GM19452 (cell line): ENCODE measurements around the gene TNNT3.

ENCODE experiments used
- ATAC-seq: cut with Tn5 transposase; IDR thresholded peaks from one replicate; pipeline ENCODE4 v1.9.1; 2021; ENCODE audit not compliant: unreplicated experiment

TNNT3 gene

DNA sequence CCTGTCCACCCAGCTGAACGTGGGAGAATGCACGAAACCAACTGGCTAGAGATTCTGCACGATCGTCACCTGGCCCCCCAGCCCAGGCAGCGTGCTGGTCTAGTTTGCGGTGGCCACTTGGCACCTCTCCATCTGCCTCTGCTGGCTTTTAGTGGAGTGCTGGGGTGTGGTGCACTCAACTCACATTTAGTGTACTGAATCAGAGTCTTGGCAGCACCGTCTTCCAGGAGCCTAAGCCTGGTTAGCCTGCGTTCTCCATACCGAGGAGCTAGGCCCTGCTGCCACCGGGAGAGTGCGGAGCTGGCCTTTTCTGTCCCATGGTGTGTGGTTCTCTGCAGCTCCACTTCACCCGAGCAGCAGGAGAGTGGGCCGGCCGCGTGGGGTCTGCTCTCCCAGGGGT is 30.4 kb downstream of the TNNT3 start:
- no peak for ATAC-seq

DNA sequence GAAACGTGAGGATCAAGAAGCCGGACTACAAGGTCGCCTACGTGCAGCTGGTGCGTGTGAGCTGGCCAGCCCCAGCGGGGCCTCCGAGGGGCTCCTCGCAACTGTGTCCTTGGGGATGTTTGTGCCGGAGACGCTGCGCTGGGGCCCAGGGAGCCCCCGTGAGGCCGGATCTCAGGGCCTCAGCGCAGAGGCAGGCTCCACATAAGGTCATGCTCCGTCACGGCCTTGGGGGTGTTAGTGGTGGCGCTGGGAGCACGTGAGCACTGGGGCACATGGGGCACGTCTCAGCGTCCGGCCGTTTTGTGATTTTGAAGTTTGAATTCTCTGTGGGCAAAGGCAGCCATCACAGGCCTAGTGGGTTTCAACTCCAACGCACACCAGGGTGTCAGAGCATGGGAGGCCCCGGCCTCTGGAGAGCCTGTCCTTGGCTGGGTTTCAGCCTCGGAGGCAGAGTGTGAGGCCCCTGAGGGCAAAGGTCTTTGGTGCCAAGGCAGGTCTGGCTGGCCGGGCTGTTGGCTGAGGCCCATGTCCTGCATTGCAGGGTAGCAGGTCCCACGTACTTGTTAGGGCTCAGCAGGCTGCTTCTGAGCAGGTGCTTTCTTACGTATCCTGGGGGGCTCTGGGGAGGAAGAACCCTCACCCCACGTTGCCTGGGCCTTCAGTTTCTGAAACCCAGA is 33.4 kb downstream of the TNNT3 start:
- no peak for ATAC-seq

DNA sequence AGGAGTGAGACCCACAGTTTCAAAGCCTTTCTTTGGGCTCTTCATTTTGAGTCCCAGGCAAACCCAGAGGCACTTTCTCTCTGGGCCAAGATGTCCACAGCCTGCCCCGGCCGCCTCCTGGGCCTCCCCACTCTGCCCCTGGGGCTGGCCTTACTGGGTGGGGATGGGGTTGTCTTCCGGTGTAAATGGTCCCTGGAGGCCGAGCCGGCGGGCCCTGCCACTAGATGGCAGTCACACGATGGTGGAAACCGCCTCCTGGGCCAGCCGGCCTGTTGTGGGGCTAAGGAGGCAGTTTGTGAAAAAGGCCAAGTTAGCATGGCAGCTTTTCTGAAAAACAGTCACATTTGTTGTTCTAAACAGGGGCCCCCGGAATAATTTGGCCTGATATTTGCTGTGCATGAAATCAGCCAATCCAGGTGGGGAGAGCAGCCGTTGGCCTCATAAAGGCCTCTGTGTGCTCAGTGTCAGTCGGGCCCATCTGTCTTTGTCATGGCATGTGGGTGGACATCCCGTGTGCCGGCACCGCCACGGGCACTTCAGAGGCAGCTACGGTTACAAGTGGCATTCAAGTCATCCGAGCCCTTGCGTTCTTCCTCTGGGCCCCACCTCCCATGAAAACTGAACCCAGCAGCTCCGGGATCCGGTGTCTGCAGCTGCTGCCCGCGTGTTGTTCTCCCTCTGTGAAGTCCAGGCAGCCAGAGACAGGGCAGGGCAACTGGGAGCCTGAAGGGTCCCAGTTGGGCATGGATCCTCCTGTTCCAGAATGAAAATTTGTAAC is 34.2 kb downstream of the TNNT3 start:
- ATAC-seq = no peak

DNA sequence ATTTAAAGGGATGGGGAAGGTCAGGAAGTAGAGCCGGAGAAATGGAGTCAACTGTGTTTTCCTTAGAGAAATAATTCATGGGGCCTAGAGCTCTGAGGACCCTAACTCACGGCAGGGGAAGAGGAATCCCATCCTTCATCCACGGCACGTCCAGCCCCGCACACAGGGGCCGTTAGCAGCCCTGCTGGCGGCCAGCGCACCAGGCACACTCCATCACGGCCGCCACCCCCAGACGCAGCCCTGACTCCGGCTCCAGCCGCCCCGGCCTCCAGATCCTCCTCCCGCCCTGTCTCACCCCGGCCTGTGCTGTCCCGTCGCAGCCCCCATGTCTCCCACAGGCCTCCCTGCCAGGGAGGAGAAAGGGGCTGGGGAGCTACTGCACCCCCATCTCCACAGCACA is 38.9 kb downstream of the TNNT3 start:
- ATAC-seq = no peak

DNA sequence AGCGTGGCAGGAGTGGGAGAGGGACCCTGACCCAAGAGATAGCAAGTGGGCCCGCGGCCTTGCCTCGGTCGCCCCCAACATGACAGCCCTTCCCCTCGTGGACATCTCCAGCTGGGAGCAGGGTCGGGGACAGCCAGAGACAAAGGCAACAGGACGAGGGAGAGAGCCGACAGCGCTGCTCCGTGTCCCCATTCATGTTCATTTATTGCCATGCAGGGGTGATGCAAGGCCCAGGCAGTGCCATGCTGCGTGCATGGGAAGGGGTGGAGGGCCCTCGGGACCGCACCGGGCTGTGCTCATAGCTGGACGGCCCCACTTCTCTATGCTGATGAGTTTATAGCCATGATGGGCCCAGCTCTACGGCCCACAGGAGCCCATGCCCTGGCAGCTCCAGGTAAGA is 40.3 kb downstream of the TNNT3 start:
- no peak for ATAC-seq

DNA sequence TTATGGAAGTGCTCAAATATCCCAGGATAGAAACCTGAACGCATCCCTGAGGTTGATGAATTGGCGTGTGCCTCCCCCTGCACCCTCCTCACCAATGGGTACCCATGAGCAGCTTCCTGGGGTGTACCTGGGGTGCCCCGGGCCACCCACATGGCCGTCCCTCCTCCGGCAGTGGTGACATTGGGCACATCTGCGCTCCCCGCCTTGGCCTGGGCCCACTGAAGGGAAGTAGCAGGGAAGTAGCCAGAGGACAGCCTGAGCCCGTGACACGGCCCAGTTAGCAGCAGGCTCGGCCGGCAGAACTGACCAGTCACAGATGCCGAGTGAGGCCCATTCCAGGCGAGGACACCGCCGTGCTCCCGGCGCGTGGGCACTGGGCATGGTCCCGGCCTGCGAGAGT is 44.4 kb downstream of the TNNT3 start:
- ATAC-seq = no peak

DNA sequence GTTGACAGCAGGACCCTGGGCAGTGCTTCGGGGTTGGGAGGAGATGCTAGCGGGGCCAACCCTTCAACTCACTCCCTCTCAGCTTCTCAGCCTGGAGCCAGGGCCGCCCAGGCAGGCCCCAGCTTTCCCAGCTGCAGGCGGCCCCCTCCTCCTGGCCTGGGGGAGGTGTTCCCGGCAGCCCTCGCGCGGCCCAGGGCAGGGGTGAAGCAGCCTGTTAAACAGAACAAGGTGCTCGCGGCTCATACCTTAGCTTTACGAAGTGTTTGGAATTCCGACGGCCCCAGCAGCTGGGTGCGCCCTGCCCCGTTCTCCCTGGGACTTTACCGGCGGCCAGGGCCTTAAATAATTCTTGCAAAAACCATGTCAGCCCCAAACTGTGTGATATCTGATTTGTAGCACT is 44.8 kb downstream of the TNNT3 start:
- ATAC-seq = no peak

DNA sequence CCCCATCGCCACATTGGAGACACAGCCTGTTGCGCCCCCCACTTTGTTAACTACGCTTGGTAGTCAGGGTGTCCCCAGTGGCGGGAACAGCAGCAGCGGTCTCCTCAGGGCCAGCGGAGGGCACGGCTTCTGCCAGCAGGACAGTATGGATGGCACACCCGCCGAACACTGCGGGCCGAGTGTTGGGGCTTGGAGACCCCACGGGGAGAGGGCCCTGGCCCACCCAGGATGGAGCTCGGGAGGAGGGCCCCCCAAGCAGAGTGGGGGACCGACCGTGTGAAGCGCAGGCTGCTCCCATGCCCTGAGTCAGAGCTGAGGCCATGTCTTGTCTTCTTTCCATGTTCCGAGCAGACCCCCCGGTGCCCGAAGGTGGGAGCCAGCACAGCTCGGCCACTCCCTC is 45.5 kb downstream of the TNNT3 start:
- no peak for ATAC-seq

DNA sequence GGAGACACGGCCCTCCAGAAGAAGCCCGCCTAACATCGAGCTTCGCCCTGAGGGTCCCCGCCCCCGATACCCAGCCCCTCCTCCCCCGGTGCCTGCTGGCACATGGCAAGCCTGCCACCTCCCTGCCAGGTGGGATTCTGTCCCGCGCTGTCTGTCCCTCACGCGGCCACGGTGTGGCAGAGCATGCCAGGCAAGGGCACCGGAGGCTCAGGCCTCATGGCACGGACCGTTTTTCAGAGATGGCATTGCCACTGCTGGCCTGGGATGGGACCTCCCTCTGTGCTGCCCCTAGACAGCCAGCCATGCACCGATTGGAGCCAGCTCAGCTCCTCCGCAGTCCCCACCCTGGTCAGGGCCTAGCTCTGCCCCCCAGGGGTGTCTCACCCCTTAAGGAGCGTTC is 47.0 kb downstream of the TNNT3 start:
- ATAC-seq = no peak

DNA sequence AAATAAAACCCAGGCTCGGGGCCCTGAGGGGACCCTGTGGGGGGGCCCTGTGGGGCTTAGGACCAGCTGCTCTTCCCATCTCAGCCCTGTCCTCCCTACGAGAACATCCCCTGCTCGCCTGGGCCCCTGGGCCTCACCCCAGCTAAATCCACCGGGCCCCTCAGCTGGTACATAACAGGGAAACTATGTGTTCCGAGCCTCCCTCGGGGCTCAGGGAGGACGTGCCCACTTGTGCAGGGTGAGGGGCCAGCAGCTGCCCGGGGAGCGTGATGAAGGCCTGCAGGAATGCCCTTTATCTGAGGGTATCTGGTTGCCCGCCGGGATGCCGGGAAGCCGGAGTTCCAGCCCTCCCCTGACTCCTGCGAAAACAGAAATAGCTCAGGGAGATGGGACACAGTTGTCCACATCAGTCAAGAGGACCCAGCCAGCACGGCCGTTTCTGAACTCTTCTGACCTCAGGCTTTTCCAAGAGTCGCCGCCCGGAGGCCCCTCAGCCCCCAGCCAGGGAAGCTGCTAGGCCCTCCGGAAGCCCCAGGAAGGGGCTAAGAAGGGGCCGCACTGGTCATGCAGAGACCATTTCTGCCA is 48.2 kb downstream of the TNNT3 start:
- ATAC-seq = no peak

DNA sequence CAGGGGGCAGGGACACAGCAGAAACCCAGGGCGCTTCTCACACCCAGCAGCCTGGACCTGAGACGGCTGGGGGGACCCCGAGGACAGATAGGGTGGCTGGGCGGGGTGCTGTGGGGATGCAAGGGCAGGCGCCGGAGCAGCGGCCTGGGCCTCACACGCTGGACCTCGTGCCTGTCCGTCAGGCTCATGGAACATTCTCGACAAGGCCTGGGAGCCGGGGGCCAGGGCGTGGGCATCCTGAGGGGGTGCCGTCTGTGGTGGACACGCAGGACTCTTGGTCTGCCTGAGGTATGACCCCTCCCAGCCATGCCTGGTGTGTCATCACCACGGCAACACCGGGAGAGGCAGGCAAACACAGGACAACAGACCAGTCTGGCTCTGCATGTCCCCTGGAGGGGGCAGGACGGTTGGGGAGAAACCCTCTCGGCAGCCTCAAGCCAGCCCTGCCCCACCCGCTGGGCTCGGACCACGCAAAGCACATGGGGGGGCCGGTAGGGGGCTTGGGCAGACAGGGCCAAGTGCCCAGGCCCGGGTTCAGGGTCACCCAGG is 49.0 kb downstream of the TNNT3 start:
- no peak for ATAC-seq

DNA sequence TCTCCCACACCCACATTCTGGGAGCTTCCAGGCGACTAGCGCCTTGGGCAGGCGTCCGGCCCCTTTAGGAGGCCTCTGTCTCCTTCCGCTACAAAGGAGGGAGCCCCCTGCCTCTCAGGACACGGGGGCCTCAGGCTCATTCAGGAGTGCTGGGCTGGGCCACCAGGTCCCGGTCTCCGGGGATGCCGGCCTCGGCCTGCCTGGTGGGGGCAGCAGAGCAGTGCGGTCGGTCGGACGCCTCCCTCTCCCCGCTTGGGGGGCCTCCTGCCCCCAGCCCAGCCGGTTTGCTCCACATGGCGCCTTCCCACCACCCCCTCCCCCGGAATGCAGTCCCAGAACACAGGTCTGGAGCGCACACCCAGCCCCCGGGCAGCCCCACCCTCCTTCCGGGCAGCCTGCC is 49.5 kb downstream of the TNNT3 start:
- ATAC-seq = no peak

DNA sequence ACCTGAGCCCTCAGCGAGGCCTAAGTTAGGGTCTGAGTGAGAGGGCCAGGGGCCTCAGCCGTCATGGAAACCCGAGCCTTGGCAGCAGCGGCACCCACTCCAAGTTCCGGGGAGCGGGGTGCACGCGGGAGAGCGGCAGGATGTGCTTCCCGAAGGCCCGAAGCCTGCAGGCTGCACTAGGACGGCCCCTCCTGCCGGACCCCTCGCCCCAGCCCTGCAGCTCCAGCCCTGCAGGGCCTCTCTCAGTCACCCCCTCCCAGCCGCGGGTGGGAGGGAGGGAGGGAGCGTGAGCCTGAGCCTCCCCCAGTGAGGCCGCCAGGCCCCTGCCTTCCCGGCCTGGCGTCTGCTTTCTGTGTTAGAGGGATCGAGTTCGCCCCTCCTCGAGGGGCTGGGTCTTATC is 50.3 kb downstream of the TNNT3 start:
- ATAC-seq = no peak

DNA sequence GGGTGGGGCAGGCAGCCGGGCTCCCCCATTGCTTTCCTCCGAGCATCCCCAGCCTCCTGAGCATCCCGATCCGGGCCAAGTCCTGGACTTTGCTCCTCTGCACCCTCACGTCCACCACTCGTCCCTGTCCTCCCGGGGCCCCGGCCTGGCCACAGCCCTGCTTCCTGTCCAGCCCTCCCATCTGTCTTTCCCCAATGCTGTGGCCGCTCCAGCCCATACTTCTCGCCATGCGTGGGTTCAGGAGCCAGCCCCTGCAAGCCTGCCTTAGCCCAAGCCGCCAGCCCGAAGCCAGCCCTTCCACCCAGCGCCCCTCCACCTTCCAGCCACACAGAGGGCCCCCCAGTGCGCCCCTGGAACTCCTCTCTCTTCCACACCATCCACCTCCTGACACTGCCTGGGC is 51.5 kb downstream of the TNNT3 start:
- ATAC-seq = no peak

DNA sequence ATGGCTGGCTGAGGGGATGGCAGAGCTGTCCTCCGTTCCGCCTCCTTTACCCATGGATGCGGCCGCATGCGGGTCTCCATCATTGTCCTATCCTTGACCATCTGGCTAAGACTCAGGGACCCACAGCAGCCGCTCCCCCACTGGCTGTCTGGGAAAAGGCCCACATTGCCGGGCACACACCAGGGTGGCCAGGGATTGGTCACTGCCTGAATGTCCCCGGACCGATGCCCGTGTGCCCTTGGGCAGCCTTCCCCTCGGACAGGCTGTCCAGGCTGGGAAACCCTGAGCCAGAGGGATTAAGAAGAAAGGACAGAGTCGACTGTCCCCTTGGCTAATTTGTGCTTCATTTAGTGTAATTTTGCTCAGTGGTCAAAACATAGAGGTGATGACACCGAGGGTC is 55.7 kb downstream of the TNNT3 start:
- ATAC-seq = no peak

DNA sequence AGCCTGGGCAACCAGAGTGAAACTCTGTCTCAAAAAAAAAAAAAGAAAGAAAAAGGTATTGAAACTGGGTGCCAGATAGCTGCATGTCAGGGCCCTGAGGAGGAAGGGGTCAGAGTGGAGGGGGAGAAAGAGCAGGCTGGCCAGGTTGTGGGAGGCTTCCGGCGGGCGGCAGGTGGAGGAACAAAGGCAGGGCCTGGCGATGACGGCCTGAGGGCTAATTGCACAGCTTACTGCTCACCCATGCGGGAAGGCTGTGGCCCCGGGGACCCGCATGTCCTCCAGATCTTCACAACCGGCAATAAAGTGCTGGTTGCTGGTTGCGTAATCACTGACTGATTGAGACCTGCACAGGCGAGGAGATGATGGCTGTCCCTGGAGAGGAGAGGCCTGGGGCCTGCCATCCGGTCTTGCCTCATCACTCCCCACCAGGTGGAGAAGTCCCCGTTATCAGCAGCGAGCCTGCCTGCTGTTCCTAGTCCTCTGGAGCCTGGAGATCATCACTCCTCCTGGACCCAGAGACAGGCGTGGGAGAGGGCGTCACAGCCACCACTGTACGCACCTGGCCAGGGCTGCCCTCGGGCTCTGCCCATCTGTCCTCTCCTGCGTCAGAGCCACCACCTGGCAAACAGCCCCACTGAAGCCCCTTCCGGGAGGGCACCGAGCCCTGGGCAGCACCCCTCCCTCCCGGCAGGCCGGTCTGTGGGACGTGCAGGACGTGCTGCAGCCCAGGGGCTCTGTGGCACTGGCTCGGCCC is 59.4 kb downstream of the TNNT3 start:
- ATAC-seq = no peak

DNA sequence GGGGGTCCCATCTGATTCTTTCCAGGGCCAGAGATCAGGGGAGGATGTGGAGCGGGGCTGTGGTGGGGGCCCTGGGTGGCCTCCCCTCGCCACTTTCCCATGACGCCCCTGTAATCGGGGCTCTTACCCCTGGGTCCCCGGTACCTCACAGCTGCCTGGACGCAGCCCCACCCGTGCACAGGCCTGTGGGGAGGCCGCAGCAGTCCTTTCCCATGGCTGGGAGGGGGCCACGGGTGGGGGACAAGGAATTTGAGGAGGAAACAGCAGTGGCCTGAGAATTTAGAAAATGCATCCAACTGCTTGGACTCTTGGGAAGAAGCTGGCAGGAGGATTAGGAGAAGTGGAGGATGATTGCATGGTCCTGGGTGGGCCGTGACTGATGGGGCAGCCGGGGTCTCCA is 60.1 kb downstream of the TNNT3 start:
- ATAC-seq = no peak

DNA sequence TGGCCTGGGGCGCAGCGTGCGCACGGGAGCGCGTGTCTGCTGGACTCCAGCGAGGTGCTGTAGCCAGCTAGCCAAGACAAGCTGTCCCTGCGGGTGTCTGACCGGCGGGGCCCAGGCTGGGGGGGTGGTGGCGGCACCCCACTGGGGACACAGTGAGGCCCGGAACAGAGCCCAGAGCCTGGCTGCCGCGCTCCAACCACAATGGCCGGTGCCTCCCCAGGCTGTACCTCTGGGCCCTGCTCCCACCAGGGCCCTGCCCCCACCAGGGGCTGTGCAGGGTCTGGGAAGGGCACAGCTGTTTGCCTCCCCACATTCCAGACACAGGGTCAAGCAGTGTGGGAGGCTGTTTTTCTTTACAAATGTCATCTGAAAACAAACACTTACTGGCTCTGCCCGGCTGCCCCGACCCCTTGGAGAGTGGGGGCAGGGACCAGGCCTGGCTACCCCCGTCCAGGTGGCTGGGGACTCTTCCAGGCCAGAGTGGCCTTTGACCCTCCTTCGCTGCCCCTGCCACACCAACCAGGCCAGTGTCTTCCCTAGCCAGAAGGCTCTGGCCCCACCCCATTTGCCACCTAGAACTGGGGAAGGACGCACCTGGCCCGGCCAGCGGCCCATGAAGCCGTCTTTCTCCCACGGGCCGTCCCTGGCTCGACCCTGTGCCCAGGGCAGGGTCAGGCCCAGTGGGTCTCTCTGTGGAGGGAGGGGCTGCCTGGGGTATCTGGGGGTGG is 63.5 kb downstream of the TNNT3 start:
- no peak for ATAC-seq

DNA sequence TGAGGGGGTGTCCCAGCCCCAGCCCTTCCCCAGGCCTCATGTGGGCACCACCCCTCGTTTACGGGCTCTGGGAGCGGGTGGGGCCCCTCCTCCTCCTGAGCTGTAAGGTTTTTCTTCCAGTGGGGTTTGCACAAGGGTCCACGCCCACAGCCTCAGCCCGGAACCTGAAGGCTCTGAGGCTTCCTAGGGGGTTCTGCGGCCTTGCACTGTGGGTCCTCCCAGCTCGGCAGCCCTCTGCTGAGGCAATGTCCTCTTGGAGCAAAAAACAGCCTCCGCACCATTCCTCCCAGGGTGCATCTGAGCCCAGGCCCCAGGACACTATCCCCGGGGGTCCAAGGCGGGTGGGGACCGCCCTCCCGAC is 64.1 kb downstream of the TNNT3 start:
- no peak for ATAC-seq

DNA sequence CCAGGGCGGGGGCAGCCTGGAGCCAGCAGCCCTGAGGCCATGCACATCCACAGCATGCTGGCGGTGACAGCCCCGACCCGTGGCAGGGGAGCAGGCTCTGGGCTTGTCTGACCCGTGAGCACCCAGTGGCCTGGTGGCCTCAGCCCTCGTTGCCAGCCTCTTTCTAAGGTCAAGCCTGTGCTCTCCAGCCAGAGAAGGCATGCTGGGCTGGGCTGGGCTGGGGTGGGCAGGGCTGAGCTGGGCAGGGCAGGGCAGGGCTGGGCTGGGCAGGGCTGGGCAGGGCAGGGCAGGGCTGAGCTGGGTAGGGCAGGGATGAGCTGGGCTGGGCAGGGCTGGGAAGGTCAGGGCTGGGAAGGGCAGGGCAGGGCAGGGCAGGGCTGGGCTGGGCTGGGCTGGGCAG is 67.5 kb downstream of the TNNT3 start:
- no peak for ATAC-seq

DNA sequence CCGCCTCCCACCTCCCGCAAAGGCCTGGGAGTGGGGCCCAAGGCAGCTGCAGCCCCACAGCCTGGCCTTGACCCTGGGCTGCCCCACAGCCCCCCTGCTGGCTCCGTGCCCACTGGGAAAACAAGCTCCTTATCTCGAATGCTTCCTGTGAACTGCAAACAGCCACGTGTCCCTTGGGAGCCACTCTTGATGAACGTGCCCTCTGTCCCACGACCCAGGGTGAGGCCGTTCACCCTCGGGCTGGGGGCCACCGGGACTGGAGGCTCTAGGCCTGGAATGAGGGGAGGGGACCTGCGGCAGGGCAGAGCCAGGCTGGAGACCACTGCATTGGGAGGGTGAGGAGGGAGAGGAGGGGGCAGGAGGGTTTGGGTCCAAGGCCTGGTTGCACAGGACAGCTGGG is 68.7 kb downstream of the TNNT3 start:
- ATAC-seq = no peak
